HAP-1 (cell line): ENCODE measurements around the gene SPATS2L.
A peak's percentile ranks its signal among the peaks of the same experiment; 100 is the strongest.

ENCODE experiments used
- DNase-seq, 2 experiments: peaks; one replicate each; pipeline ENCODE4 v3.0.0-alpha.2; 2016 to 2020; ENCODE audit warnings: low spot score in 2 of 2
- H3K27me3 ChIP-seq: fragments of 250-450 bp; sonication (Bioruptor Pico); 2 replicates; pipeline ENCODE4 v1.5.1; 2020; ENCODE audit warnings: low read depth, mild to moderate bottlenecking, moderate library complexity
- H3K36me3 ChIP-seq: fragments of 250-450 bp; sonication (Bioruptor Pico); replicated peaks from 2 replicates; pipeline ENCODE4 v1.5.1; 2020; ENCODE audit warnings: mild to moderate bottlenecking
- H3K4me1 ChIP-seq: fragments of 250-450 bp; sonication (Bioruptor Pico); 2 replicates; pipeline ENCODE4 v1.5.1; 2020; ENCODE audit warnings: mild to moderate bottlenecking
- H3K4me3 ChIP-seq: fragments of 250-450 bp; sonication (Bioruptor Pico); 2 replicates; pipeline ENCODE4 v1.5.1; 2020; ENCODE audit warnings: mild to moderate bottlenecking, moderate library complexity
- H3K9me3 ChIP-seq: fragments of 250-450 bp; sonication (Bioruptor Pico); 2 replicates; pipeline ENCODE4 v1.5.1; 2020; ENCODE audit warnings: mild to moderate bottlenecking, moderate library complexity
- in situ Hi-C: fragments of 300-500 bp; cut with MboI; formaldehyde crosslinking; loops from 3 replicates; pipeline ENCODE4 v1.14.3; 2020; ENCODE audit warnings: low sequenced_read_pairs, inconsistent platforms, mixed read lengths

Gene SPATS2L

GRCh38 chr2:200306196-200306930 lies at the start of gene SPATS2L:
TSS of gene SPATS2L (plus strand) at chr2:200306693. CDS start at chr2:200389245, 82,552 bp downstream.
- H3K4me1 ChIP-seq: peaks cover 8% of the 10 kb centered on the region
- peak; percentile 56 to 81 for DNase-seq
- no peaks in the 10 kb centered on the region for H3K9me3 ChIP-seq
- H3K4me3 ChIP-seq: peak within 1 kb of the TSS; percentile 44
- no peaks in the 10 kb centered on the region for H3K36me3 ChIP-seq
- no peaks in the 10 kb centered on the region for H3K27me3 ChIP-seq
- in situ Hi-C loops: no loop called here

GRCh38 chr2:200257570-200257969 lies 48.9 kb upstream of the SPATS2L start:
- in situ Hi-C loops: no loop called here
- DNase-seq: no peak
- Histone ChIP-seq H3K4me1 (no peaks in the 10 kb centered on the region), H3K36me3 (no peaks in the 10 kb centered on the region), H3K4me3 (no peak overlapping the region), H3K9me3 (no peaks in the 10 kb centered on the region), H3K27me3 (peaks cover 3% of the 10 kb centered on the region; the same call in 1 of the 2 replicates)

GRCh38 chr2:200258081-200258480 lies 48.4 kb upstream of the SPATS2L start:
- no peak for DNase-seq
- H3K27me3 ChIP-seq: peaks cover 3% of the 10 kb centered on the region; the same call in 1 of the 2 replicates
- H3K9me3 ChIP-seq: no peaks in the 10 kb centered on the region
- in situ Hi-C loops: no loop called here
- no peaks in the 10 kb centered on the region for H3K4me1 ChIP-seq
- H3K4me3 ChIP-seq: no peak overlapping the region
- no peaks in the 10 kb centered on the region for H3K36me3 ChIP-seq

GRCh38 chr2:200258881-200259576 lies 47.5 kb upstream of the SPATS2L start:
- Histone ChIP-seq H3K36me3 (no peaks in the 10 kb centered on the region), H3K4me1 (no peaks in the 10 kb centered on the region), H3K4me3 (no peak overlapping the region), H3K27me3 (peaks cover 3% of the 10 kb centered on the region; the same call in 1 of the 2 replicates), H3K9me3 (no peaks in the 10 kb centered on the region)
- in situ Hi-C loops: no loop called here
- DNase-seq: no peak

- in situ Hi-C loops: no loop called here
- H3K4me3 ChIP-seq: no peak overlapping the region
- H3K27me3 ChIP-seq: peaks cover 3% of the 10 kb centered on the region; the same call in 1 of the 2 replicates
- H3K4me1 ChIP-seq: no peaks in the 10 kb centered on the region
- no peak for DNase-seq
- H3K36me3 ChIP-seq: no peaks in the 10 kb centered on the region
- H3K9me3 ChIP-seq: no peaks in the 10 kb centered on the region
Observed at GRCh38 chr2:200259577-200259957, 46.9 kb upstream of the SPATS2L start.

GRCh38 chr2:200262047-200262446 lies 44.4 kb upstream of the SPATS2L start:
- in situ Hi-C loops: no loop called here
- H3K27me3 ChIP-seq: peaks cover 3% of the 10 kb centered on the region; the same call in 1 of the 2 replicates
- H3K9me3 ChIP-seq: no peaks in the 10 kb centered on the region
- no peak for DNase-seq
- no peaks in the 10 kb centered on the region for H3K36me3 ChIP-seq
- no peaks in the 10 kb centered on the region for H3K4me1 ChIP-seq
- H3K4me3 ChIP-seq: no peak overlapping the region

- DNase-seq: no peak
- Histone ChIP-seq H3K4me1 (no peaks in the 10 kb centered on the region), H3K9me3 (no peaks in the 10 kb centered on the region), H3K36me3 (no peaks in the 10 kb centered on the region), H3K4me3 (no peak overlapping the region), H3K27me3 (peaks cover 3% of the 10 kb centered on the region; the same call in 1 of the 2 replicates)
- in situ Hi-C loops: no loop called here
Observed at GRCh38 chr2:200263279-200263678, 43.2 kb upstream of the SPATS2L start.

- no peak for DNase-seq
- Histone ChIP-seq H3K4me3 (no peak overlapping the region), H3K36me3 (no peaks in the 10 kb centered on the region), H3K27me3 (peaks cover 4% of the 10 kb centered on the region; the same call in 1 of the 2 replicates), H3K9me3 (no peaks in the 10 kb centered on the region), H3K4me1 (no peaks in the 10 kb centered on the region)
- in situ Hi-C loops: no loop called here
Observed at GRCh38 chr2:200264631-200265030, 41.9 kb upstream of the SPATS2L start.

GRCh38 chr2:200266406-200266805 lies 40.1 kb upstream of the SPATS2L start:
- Histone ChIP-seq H3K4me3 (no peak overlapping the region), H3K4me1 (no peaks in the 10 kb centered on the region), H3K27me3 (peaks cover 3% of the 10 kb centered on the region), H3K9me3 (no peaks in the 10 kb centered on the region), H3K36me3 (no peaks in the 10 kb centered on the region)
- no peak for DNase-seq
- in situ Hi-C loops: no loop called here

GRCh38 chr2:200267350-200267749 lies 39.1 kb upstream of the SPATS2L start:
- no peak overlapping the region for H3K4me3 ChIP-seq

GRCh38 chr2:200270732-200271131 lies 35.8 kb upstream of the SPATS2L start:
- in situ Hi-C loops: no loop called here
- Histone ChIP-seq H3K4me1 (peaks cover 2% of the 10 kb centered on the region; the same call in 1 of the 2 replicates), H3K4me3 (no peak overlapping the region), H3K36me3 (no peaks in the 10 kb centered on the region), H3K27me3 (peaks cover 3% of the 10 kb centered on the region), H3K9me3 (no peaks in the 10 kb centered on the region)
- no peak for DNase-seq

More at GRCh38 chr2:200267350-200267749, 39.1 kb upstream of the SPATS2L start:
- Histone ChIP-seq H3K4me1 (no peaks in the 10 kb centered on the region), H3K36me3 (no peaks in the 10 kb centered on the region), H3K27me3 (peaks cover 3% of the 10 kb centered on the region), H3K9me3 (no peaks in the 10 kb centered on the region)
- DNase-seq: no peak
- in situ Hi-C loops: no loop called here

GRCh38 chr2:200272320-200272719 lies 34.2 kb upstream of the SPATS2L start:
- no peak for DNase-seq
- Histone ChIP-seq H3K4me3 (no peak overlapping the region), H3K4me1 (peaks cover 2% of the 10 kb centered on the region; the same call in 1 of the 2 replicates), H3K9me3 (no peaks in the 10 kb centered on the region), H3K36me3 (no peaks in the 10 kb centered on the region), H3K27me3 (peaks cover 3% of the 10 kb centered on the region)
- in situ Hi-C loops: no loop called here

- in situ Hi-C loops: no loop called here
- no peak for DNase-seq
- H3K36me3 ChIP-seq: no peaks in the 10 kb centered on the region
- peaks cover 3% of the 10 kb centered on the region for H3K27me3 ChIP-seq
- peaks cover 2% of the 10 kb centered on the region; the same call in 1 of the 2 replicates for H3K4me1 ChIP-seq
- no peak overlapping the region for H3K4me3 ChIP-seq
- H3K9me3 ChIP-seq: no peaks in the 10 kb centered on the region
Observed at GRCh38 chr2:200274116-200275075, 32.1 kb upstream of the SPATS2L start.
